Ecto neural progenitor cell (in vitro differentiated cells): ENCODE data around the gene SYS1.

Experiments used
- DNase-seq: peaks from one replicate; pipeline ENCODE4 v3.0.0-alpha.2; 2018; ENCODE audit warnings: low spot score

The SYS1 gene

GRCh38 chr20:45387274-45387673, 24.3 kb downstream of the SYS1 start:
- DNase-seq = no peak

- DNase-seq = no peak
Observed at GRCh38 chr20:45390931-45391330, 28.0 kb downstream of the SYS1 start.

GRCh38 chr20:45391559-45391958, 28.6 kb downstream of the SYS1 start:
- DNase-seq = no peak

GRCh38 chr20:45392733-45393132, 29.8 kb downstream of the SYS1 start:
- DNase-seq = no peak

GRCh38 chr20:45394221-45395113, 31.5 kb downstream of the SYS1 start:
- no peak for DNase-seq

GRCh38 chr20:45395114-45395415, 32.1 kb downstream of the SYS1 start:
- no peak for DNase-seq

GRCh38 chr20:45399018-45399417, 36.1 kb downstream of the SYS1 start:
- DNase-seq = no peak

- no peak for DNase-seq
Observed at GRCh38 chr20:45400346-45401031, 37.5 kb downstream of the SYS1 start.

GRCh38 chr20:45402946-45403345, 40.0 kb downstream of the SYS1 start:
- no peak for DNase-seq

GRCh38 chr20:45404438-45404837, 41.5 kb downstream of the SYS1 start:
- no peak for DNase-seq

- peak; percentile 64 for DNase-seq
Observed at GRCh38 chr20:45405571-45406259, 42.8 kb downstream of the SYS1 start.

GRCh38 chr20:45406260-45407066, 43.5 kb downstream of the SYS1 start:
- peak; percentile 76 for DNase-seq

- DNase-seq = peak; percentile 64
Observed at GRCh38 chr20:45407067-45407745, 44.2 kb downstream of the SYS1 start.

- DNase-seq = no peak
Observed at GRCh38 chr20:45407783-45408645, 45.1 kb downstream of the SYS1 start, which contains the start of gene DBNDD2. Gene DBNDD2 (plus strand): TSS chr20:45408289. CDS start chr20:45408468, 179 bp downstream.

- DNase-seq = no peak
Observed at GRCh38 chr20:45408646-45409213, 45.8 kb downstream of the SYS1 start.

- DNase-seq = no peak
Observed at GRCh38 chr20:45409521-45410272, 46.7 kb downstream of the SYS1 start.

- DNase-seq = no peak
Observed at GRCh38 chr20:45410887-45411286, 47.9 kb downstream of the SYS1 start.

GRCh38 chr20:45412653-45413052, 49.7 kb downstream of the SYS1 start:
- no peak for DNase-seq

- DNase-seq = no peak
Observed at GRCh38 chr20:45413479-45413878, 50.5 kb downstream of the SYS1 start.
